GM18868 (cell line): ENCODE data around the gene PRPS2.

ENCODE experiments used
- ATAC-seq: cut with Tn5 transposase; IDR thresholded peaks from one replicate; pipeline ENCODE4 v1.9.1; 2021; ENCODE audit warnings: mild to moderate bottlenecking, moderate library complexity; ENCODE audit not compliant: unreplicated experiment

PRPS2 gene

GRCh38 chrX:12791257-12792228 is at the start of gene PRPS2:
TSS of gene PRPS2 (plus strand) at chrX:12791412. CDS start at chrX:12791498, 86 bp downstream.
- ATAC-seq = peak; percentile 86

- ATAC-seq = no peak
Measured at GRCh38 chrX:12741416-12741815, 49.8 kb upstream of the PRPS2 start.

- ATAC-seq = no peak
Measured at GRCh38 chrX:12747433-12747832, 43.8 kb upstream of the PRPS2 start.

- no peak for ATAC-seq
Measured at GRCh38 chrX:12751887-12752286, 39.3 kb upstream of the PRPS2 start.

DNA sequence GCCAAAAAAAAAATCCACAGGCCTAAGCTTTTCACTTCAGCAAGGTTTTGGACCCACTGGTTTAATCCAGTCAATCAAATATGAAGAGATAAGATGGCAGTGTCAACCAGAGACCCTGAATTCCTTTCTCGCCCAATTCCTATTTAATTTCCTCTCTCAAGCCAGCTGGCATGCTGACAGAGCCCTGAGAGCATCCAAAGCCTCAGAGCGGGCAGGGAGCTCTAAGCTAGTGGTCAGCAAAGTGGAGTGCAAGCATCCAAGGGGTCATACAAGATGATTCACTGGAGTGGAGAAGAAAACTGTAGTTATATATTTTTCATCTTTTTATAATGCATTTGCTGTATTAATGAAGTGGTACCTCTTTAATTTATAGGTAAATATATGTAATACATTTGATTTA is 37.8 kb upstream of the PRPS2 start:
- ATAC-seq = no peak

DNA sequence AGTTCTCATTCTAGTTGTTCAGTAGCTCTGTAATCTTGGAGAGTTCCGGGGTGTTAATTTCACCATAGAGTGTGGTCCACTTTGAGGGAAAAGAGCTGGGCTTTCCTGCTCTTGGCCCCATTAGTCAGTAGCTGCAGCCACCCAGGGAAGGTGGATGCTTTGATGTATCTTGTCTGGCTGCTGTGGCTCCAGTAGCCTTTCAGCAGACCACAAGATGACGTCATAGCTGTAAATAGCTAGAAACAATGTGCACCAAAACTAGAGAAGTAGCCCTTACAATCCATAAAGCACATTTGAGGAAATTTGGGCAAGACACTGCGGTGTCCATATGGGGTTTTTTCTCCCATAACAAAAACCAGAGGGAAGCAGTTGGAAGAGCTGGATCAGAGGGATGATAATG is 32.9 kb upstream of the PRPS2 start:
- no peak for ATAC-seq

DNA sequence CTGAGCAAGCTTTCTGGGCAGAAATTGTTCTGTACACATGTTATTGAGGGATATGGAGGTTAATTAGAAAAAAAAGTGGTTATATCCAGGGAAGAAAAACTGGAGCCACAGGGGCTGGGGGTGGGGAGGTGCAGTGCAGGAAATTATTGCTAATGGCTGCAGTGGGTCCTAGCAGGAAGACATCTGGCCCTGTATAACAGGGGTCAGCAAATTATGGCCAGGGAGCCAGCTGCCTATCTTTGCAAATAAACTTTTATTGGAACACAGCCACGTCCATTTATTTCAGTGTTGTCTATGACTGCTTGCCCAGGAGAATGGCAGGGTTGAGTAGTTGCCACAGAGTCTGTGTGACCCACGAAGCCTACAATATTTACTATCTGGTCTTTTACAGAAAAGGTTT is 23.4 kb upstream of the PRPS2 start:
- ATAC-seq = no peak

DNA sequence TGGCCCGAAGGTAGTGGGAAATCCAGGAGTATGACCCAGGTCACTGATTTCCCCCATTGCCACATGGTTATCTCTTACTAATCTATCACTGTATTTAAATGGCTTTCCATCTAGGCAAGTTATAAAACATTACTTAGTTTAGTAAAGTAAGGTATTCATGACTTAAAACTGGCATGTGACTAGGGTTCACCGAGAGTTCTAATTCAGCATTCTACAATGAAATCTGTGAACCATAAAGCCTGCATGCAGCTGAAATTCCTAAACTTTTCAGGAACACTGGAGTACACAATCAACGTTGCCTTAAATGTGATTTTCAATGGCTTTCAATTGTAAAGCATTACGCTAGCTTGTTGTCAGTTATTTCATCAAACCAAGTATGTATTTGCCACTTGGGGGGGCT is 22.7 kb upstream of the PRPS2 start:
- no peak for ATAC-seq

DNA sequence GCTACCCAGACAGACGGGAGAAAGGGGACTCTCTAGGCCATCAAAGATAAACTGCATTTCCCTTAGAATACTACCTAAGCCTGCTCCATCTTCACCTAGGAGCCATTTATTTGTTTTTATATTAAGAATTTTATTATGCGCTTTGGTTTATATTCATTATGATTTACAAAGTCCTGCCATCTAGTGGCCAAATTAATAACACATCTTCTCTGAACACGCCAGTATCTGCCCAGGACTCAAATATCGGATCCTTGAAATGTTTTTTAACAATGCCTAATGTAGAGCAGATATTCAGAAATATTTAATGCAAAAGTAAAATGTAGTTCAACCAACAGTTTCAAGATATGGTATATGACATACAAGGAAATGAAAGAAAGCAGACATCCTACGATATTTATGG is 20.8 kb upstream of the PRPS2 start:
- no peak for ATAC-seq

- ATAC-seq = peak; percentile 100
Measured at GRCh38 chrX:12771445-12772069, 19.7 kb upstream of the PRPS2 start.

DNA sequence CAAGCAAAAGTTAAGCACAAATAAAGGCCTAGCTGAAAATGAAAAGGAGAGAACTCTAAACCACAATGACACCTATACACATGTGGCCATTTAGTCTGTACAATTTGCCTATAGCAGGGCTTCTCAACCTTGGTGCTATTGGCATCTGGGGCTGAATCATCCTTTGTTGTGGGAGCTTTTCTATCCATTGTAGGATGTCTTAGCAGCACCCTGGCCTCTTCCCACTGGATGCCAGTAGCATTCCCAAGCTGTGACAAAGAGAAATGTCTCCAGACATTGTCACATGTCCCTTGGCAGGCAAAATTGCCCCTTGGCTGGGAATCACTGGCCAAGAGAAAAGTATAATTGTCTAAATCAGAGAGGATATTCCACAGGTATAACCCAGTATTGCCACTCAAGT is 13.5 kb upstream of the PRPS2 start:
- ATAC-seq = no peak

- no peak for ATAC-seq
Measured at GRCh38 chrX:12779534-12779933, 11.7 kb upstream of the PRPS2 start.

DNA sequence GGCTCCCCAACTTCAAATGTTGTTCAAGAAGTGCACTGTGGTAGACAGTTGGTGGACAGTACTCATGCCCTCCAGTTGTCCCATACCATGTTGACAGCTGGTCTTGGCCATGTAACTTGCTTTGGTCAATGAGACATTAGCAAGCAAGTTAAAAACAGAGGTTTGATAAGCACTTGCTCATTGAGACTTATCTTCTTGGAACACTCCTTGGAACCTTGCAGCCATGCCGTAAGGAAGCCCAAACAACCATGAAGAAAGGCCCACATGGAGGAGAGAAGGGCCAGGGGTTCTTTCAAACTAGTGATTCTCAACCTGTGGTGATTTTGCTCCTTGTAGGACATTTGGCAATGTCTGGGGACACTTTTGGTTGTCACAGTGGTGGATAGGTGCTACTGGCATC is 2.6 kb upstream of the PRPS2 start:
- ATAC-seq = no peak

DNA sequence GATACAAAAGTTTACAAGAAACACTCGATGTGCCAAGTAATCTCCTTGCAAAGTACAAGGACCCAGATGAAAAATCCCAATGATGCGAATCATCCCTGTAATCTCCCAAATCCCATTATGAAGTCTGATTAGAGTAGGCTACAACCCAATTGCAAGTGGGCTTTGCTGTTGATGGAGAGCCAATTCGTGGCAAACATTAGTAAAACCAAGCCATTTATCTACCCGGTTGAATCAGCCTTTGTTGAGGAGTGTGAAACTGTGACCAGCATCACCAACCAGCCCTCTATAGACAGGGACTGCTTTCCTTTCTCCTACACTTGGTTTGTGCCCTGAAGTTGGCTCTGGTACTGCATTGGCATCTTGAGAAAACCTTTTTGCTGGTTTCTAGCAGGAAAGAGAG is 1.2 kb upstream of the PRPS2 start:
- no peak for ATAC-seq

GRCh38 chrX:12790885-12791256 is 341 bp upstream of the PRPS2 start:
- peak; percentile 31 for ATAC-seq

GRCh38 chrX:12792711-12793110 is 1.5 kb downstream of the PRPS2 start:
- no peak for ATAC-seq

DNA sequence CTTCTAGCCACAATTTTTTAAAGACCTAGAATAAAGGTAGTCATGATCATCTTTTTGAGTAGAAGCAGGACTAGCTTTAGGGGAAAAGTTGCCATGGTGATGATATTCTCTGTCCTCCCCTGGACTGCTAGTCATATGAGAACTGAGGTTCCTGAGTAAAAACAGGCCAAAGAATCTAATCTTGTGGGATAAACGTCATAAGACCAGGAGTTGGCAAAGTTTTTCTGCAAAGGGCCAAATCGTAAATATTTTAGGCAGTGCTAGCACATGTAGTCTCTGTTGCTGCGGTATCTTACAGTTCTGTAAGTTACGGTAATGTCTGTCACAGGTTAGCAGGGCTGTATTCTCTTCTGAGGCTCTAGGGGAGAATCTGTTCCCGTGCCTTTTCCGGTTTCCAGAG is 3.4 kb downstream of the PRPS2 start:
- ATAC-seq = no peak

DNA sequence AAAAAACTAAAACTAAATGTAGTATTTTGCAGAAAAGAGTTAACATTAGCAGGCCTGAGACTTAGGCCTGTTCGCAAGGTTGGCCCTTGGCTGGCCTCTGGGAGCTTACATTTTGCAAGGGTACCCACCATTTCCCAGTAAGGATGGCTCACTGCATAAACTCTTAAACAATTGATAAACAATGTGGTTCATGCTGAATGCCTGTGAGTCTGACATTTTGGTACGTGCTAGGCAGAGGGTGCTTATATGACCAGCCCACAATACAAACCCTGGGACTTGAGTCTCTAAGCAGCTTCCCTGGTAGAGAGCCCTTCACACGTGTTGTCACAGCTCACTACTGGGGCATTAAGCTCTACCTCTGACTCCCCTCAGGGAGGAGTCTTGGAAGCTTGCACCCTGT is 7.4 kb downstream of the PRPS2 start:
- ATAC-seq = no peak

DNA sequence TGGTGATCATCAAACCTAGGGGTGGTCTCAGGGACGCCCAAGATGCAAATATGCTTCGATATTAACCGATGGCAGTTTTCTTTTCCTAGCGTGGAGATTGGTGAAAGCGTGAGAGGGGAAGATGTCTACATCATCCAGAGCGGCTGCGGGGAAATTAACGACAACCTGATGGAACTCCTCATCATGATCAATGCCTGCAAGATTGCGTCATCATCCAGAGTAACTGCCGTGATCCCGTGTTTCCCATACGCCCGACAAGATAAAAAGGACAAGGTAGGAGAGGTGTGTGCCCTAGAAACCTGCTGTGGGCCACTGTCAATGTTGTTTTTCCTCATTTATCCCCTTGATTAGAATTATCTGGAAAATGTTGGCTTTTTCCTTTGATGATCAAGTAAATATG is 7.9 kb downstream of the PRPS2 start:
- ATAC-seq = no peak

- ATAC-seq = no peak
Measured at GRCh38 chrX:12802741-12803140, 11.5 kb downstream of the PRPS2 start.

DNA sequence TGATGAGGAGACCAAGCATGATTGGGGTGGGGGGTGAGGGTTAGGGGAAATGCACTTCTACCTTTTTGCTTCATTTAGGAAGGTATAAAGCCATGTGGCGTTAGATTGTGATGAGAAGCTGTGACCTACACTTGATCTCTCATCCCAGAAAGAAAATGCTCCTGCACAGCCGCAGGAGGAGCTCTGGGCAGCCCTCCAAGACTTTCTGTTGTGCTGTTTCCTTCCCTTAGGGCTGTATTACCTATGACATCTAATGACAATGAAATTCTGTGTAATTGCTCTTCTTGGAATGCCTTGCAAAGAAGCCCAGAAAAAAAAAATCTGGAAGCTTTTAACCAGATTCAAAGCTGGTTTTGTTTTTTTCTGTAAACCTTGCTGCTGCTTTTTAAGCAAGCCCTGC is 13.4 kb downstream of the PRPS2 start:
- no peak for ATAC-seq

GRCh38 chrX:12805333-12805732 is 14.1 kb downstream of the PRPS2 start:
- ATAC-seq = no peak
